Loucy (cell line): ENCODE measurements around the gene ADO.

ENCODE experiments used
- EZH2phosphoT487 ChIP-seq: fragments of 200-600 bp; IDR thresholded peaks from 2 replicates; pipeline ENCODE4 v1.6.1; 2018; ENCODE audit warnings: antibody characterized with exemption, mild to moderate bottlenecking, moderate library complexity, borderline replicate concordance
- TF ChIP-seq, protein P1 (sequence below): fragments of 200-600 bp; sonication (generic); conservative IDR thresholded peaks from 2 replicates; pipeline ENCODE4 v1.5.1; 2014; ENCODE audit warnings: mild to moderate bottlenecking, antibody characterized with exemption, low read length

DNA sequence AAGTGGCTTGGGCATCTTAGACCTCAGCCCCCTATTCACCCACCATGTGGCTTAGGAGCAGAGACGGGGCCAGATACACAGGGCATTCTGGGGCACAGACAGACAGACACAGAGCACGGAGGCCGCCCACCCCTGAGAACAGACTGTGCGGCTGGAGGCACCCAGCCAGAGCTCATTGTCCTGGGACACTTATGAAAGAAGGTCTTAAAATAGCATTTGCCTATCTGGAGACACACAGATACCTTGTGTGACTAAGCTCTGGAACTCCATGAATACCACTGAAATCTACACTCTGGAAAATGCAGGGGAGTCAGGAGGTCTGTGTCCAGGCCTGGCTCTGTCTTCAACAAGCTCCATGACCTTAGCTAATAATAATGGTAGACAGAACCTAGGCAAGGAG lies 41.4 kb upstream of the ADO start:
- TF ChIP-seq, protein P1, sequence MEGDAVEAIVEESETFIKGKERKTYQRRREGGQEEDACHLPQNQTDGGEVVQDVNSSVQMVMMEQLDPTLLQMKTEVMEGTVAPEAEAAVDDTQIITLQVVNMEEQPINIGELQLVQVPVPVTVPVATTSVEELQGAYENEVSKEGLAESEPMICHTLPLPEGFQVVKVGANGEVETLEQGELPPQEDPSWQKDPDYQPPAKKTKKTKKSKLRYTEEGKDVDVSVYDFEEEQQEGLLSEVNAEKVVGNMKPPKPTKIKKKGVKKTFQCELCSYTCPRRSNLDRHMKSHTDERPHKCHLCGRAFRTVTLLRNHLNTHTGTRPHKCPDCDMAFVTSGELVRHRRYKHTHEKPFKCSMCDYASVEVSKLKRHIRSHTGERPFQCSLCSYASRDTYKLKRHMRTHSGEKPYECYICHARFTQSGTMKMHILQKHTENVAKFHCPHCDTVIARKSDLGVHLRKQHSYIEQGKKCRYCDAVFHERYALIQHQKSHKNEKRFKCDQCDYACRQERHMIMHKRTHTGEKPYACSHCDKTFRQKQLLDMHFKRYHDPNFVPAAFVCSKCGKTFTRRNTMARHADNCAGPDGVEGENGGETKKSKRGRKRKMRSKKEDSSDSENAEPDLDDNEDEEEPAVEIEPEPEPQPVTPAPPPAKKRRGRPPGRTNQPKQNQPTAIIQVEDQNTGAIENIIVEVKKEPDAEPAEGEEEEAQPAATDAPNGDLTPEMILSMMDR, result no peak
- no peak for TF ChIP-seq EZH2phosphoT487
